Spinal cord (tissue), 10 donors: ENCODE measurements around the gene DAB2. TPM values are rescaled to one million over a fixed set of nuclear protein-coding genes. Genes with fewer than 3 reads are reported as not detected.

Experiments
- DNase-seq, 6 donors: peaks; one replicate each; pipeline versions ENCODE4 v3.0.0 to v3.0.0-alpha.2; 2013 to 2015; ENCODE audit warnings: low spot score in 6 of 6, low read depth in 4 of 6
- H3K27ac ChIP-seq: one replicate; pipeline ENCODE4 v1.5.1; 2013; ENCODE audit warnings: low read depth, low read length, control low read depth
- H3K27me3 ChIP-seq: one replicate; pipeline ENCODE4 v1.6.1; 2013; ENCODE audit warnings: low read length; ENCODE audit not compliant: control insufficient read depth, insufficient read depth
- H3K36me3 ChIP-seq: one replicate; pipeline ENCODE4 v1.6.1; 2013; ENCODE audit warnings: low read length; ENCODE audit not compliant: control insufficient read depth, insufficient read depth
- H3K4me1 ChIP-seq: one replicate; pipeline ENCODE4 v1.6.1; 2013; ENCODE audit warnings: low read length; ENCODE audit not compliant: control insufficient read depth, insufficient read depth
- H3K4me3 ChIP-seq: one replicate; pipeline ENCODE4 v1.5.1; 2013; ENCODE audit warnings: low read depth, low read length, control low read depth
- H3K9me3 ChIP-seq: one replicate; pipeline ENCODE4 v1.6.1; 2013; ENCODE audit warnings: low read length; ENCODE audit not compliant: control insufficient read depth, insufficient read depth
- WGBS: methylation state at CpG from one replicate; pipeline ENCODE4 v1.1.5; 2013; ENCODE audit warnings: missing lambda C conversion rate; ENCODE audit not compliant: insufficient coverage; 5-methylcytosine and 5-hydroxymethylcytosine counted together
- polyA plus RNA-seq, 2 donors: library from polyadenylated mRNA; unstranded; fragments of 120-200 nt; gene quantifications; one replicate each; pipeline ENCODE4 v1.2.1, GENCODE V29; 2013; ENCODE audit not compliant: insufficient read length in 2 of 2
- total RNA-seq, 2 donors: library from RNA; depleted of rRNA in 1 of 2; stranded (reverse); fragments of 120-200 nt in 1 of 2; fragments of >200 nt in 1 of 2; gene quantifications; one replicate each; pipeline versions ENCODE4 v1.2.3 to v1.2.4, GENCODE V29; 2013 to 2014
- donor health status: healthy.

Gene DAB2
- total and polyA plus RNA-seq, 4 donors = 21.5 to 98.7 (median 49.8) TPM

DNA sequence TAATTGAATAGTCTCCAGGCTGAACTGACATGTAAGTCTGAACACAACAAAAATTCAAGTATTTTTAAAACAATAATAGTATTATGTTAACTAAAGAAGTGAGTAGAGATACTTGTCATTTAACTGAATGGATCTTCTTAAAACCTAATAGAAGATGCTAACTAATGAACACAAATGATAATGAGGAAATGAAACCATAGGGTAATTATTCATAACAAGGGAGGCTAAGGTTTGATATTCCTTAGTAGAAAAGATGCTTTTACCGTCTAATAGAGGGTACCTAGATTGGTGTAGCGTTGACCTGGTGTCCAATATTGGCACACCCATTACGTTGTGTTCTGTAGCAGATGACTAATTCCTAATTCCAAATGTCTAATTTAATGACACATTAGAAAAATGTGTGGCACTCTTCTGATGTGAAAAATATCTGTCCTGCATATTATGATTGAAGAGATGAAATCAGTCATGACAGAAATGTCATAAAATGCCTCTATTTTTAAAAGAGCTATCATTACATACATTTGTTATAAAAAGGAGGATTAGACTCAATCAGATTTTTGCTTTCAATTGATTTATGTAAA is 14.9 kb upstream of the DAB2 start:
- Histone ChIP-seq H3K27me3 (no peaks in the 10 kb centered on the region), H3K9me3 (no peaks in the 10 kb centered on the region), H3K36me3 (no peaks in the 10 kb centered on the region), H3K4me1 (no peaks in the 10 kb centered on the region), H3K27ac (no peak overlapping the region), H3K4me3 (no peak overlapping the region)
- no CpG with 5 or more reads among the region's 3 CpGs for WGBS
- no peak for DNase-seq

- no peaks in the 10 kb centered on the region for H3K27me3 ChIP-seq
- no peak overlapping the region for H3K4me3 ChIP-seq
- no peak for DNase-seq
- WGBS = no CpG with 5 or more reads among the region's 1 CpG
- no peaks in the 10 kb centered on the region for H3K9me3 ChIP-seq
- no peak overlapping the region for H3K27ac ChIP-seq
- H3K4me1 ChIP-seq = no peaks in the 10 kb centered on the region
- H3K36me3 ChIP-seq = no peaks in the 10 kb centered on the region
Measured at GRCh38 chr5:39437467-39437866, 12.7 kb upstream of the DAB2 start.

- no peak for DNase-seq
- H3K27me3 ChIP-seq = no peaks in the 10 kb centered on the region
- H3K4me1 ChIP-seq = no peaks in the 10 kb centered on the region
- no peak overlapping the region for H3K27ac ChIP-seq
- no peaks in the 10 kb centered on the region for H3K9me3 ChIP-seq
- H3K4me3 ChIP-seq = no peak overlapping the region
- WGBS = no CpG with 5 or more reads among the region's 4 CpGs
- H3K36me3 ChIP-seq = no peaks in the 10 kb centered on the region
Measured at GRCh38 chr5:39433848-39434247, 9.1 kb upstream of the DAB2 start.

DNA sequence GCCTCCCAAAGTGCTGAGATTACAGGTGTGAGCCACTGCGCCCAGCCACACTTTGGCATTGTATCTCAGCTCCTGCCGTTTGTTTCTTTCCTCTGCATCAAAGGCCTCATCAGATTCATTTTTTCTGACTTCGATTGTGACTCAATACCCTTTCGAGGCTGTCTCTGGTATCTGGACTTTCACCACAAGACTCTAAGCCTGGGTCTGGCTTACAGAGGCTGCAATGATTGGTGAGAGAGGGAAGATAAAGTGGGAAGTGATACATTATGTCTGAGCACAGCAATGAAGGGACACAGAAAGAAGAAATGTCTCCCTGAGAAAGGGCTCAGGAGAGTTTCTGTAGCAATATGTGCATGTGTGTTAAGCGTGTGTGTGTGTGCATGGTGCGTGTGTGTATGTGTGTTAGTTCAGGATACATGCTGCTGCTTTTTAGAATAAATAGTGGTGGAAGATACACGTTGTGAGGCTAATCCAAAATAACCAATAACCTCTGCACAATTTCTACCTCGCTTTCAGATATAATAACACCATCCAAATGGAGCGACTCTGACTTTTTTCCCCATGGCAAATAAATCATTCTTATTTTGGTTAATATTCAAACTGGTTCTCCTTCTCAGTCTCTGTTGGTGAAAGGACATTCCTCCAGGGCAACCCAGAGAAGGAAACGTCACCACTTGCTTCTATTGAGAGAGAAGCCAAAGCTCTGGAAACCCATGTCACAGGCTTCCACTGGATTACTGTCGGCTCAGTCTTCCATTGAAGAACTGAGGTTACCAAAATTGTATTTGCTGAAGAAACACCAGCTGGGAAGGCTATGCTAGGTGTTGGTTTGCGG is 8.1 kb upstream of the DAB2 start:
- Histone ChIP-seq H3K4me1 (no peaks in the 10 kb centered on the region), H3K27me3 (no peaks in the 10 kb centered on the region), H3K27ac (no peak overlapping the region), H3K36me3 (no peaks in the 10 kb centered on the region), H3K9me3 (no peaks in the 10 kb centered on the region), H3K4me3 (no peak overlapping the region)
- DNase-seq = no peak
- WGBS = 91% methylated on average over 9 of the region's 12 CpGs

DNA sequence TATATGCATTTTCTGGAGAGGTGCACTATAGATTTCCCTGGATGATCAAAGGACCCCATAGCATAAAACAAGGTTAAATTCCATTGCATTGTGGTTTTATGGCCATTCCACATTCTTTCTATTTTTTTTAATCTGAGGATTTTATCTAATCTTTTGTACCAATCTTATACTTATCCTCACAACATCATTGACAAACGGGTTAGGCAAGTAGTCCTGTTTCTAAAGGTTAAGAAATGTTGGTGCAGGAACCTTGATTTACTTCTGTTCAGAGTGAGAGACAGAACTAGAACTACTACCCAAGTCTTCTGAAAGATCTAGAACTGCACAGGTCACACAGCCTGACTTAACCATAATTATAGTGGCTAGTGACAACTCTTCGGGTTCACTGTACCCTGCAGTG is 5.7 kb upstream of the DAB2 start:
- H3K27me3 ChIP-seq = peaks cover 10% of the 10 kb centered on the region

GRCh38 chr5:39428640-39429039 is 3.9 kb upstream of the DAB2 start:
- H3K4me1 ChIP-seq = peaks cover 3% of the 10 kb centered on the region
- H3K27me3 ChIP-seq = peaks cover 10% of the 10 kb centered on the region
- no CpG with 5 or more reads among the region's 4 CpGs for WGBS

More for the DNA sequence above, 5.7 kb upstream of the DAB2 start:
- WGBS = 67% methylated on average over 1 of the region's 2 CpGs
- no peak for DNase-seq
- Histone ChIP-seq H3K4me3 (no peak overlapping the region), H3K36me3 (no peaks in the 10 kb centered on the region), H3K9me3 (no peaks in the 10 kb centered on the region), H3K4me1 (peaks cover 3% of the 10 kb centered on the region), H3K27ac (no peak overlapping the region)

GRCh38 chr5:39427633-39428032 is 2.9 kb upstream of the DAB2 start:
- Histone ChIP-seq H3K27me3 (peaks cover 10% of the 10 kb centered on the region), H3K4me1 (peaks cover 3% of the 10 kb centered on the region), H3K9me3 (no peaks in the 10 kb centered on the region), H3K4me3 (no peak overlapping the region), H3K36me3 (no peaks in the 10 kb centered on the region), H3K27ac (peak overlapping the region; percentile 36)
- DNase-seq = no peak

More at GRCh38 chr5:39428640-39429039, 3.9 kb upstream of the DAB2 start:
- Histone ChIP-seq H3K4me3 (no peak overlapping the region), H3K9me3 (no peaks in the 10 kb centered on the region), H3K36me3 (no peaks in the 10 kb centered on the region), H3K27ac (no peak overlapping the region)
- DNase-seq = no peak

DNA sequence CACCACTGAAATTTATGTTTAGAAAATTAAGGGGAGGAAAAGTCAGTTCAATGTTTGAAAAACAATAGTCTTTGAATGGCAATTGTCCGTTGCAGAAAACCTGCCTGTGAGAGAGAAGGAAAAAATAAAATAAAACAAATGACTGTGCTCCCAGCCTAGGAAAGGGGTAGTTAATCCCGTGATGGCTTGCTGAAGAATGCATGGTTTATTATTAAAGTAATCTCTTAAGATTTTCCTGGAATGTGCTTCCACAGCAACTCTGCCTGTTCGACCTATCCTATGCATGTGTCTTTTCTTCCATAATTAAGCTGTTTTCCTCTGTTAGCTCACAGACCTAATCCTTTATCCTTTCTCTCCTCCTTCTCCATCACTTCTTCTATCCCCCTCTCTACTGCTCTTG is 2.4 kb upstream of the DAB2 start:
- Histone ChIP-seq H3K27ac (peak overlapping the region; percentile 36), H3K36me3 (no peaks in the 10 kb centered on the region), H3K4me1 (peaks cover 3% of the 10 kb centered on the region), H3K27me3 (peaks cover 10% of the 10 kb centered on the region), H3K4me3 (no peak overlapping the region), H3K9me3 (no peaks in the 10 kb centered on the region)
- WGBS = no CpG with 5 or more reads among the region's 3 CpGs
- DNase-seq = no peak

DNA sequence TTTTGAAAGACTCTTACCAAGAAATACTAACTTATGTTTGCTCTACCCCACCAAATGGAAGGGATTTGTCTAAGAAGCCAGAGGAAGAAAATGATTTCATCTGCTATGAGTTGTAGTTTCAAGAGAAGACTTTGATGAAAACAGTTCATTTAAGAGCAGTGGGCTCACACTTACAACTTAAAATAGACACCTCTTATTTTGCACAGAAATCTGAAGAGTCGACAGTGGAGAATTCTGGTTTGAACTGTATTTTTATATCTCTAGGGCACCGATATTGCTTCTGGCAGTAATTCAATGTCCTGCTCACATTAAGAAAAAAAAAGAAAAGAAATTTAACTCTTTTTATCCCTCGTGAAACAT is 1.9 kb upstream of the DAB2 start:
- Histone ChIP-seq H3K4me1 (peaks cover 3% of the 10 kb centered on the region), H3K27ac (peak overlapping the region; percentile 36), H3K27me3 (peaks cover 10% of the 10 kb centered on the region), H3K4me3 (no peak overlapping the region), H3K36me3 (no peaks in the 10 kb centered on the region), H3K9me3 (no peaks in the 10 kb centered on the region)
- peak in 1 of 6 donors; percentile 41 for DNase-seq
- WGBS = no CpG with 5 or more reads among the region's 3 CpGs
